Neural cell (in vitro differentiated cells): ENCODE data around the gene CCL4L2.

Experiments
- EP300 ChIP-seq: fragments of 450-650 bp; conservative IDR thresholded peaks from 2 replicates; pipeline ENCODE4 v1.6.1; 2014; ENCODE audit warnings: antibody characterized with exemption, mild to moderate bottlenecking, moderate library complexity; ENCODE audit not compliant: poor library complexity, severe bottlenecking
- EZH2 ChIP-seq: fragments of 200-600, 300-800 bp; shearing (Covaris generic), sonication (generic); IDR thresholded peaks from 2 replicates; pipeline ENCODE4 v1.6.1; 2014; ENCODE audit warnings: antibody characterized with exemption, low read length, borderline replicate concordance, mild to moderate bottlenecking; ENCODE audit not compliant: insufficient read depth, poor library complexity, severe bottlenecking
- TF ChIP-seq, protein P1 (sequence below): IDR thresholded peaks from 2 replicates; pipeline ENCODE4 v1.6.1; 2012; ENCODE audit warnings: borderline replicate concordance
- TF ChIP-seq, protein P2 (sequence below): fragments of 450-650 bp; IDR thresholded peaks from 2 replicates; pipeline ENCODE4 v1.5.1; 2014; ENCODE audit warnings: antibody characterized with exemption, mild to moderate bottlenecking, moderate library complexity; ENCODE audit not compliant: poor library complexity, severe bottlenecking

DNA sequence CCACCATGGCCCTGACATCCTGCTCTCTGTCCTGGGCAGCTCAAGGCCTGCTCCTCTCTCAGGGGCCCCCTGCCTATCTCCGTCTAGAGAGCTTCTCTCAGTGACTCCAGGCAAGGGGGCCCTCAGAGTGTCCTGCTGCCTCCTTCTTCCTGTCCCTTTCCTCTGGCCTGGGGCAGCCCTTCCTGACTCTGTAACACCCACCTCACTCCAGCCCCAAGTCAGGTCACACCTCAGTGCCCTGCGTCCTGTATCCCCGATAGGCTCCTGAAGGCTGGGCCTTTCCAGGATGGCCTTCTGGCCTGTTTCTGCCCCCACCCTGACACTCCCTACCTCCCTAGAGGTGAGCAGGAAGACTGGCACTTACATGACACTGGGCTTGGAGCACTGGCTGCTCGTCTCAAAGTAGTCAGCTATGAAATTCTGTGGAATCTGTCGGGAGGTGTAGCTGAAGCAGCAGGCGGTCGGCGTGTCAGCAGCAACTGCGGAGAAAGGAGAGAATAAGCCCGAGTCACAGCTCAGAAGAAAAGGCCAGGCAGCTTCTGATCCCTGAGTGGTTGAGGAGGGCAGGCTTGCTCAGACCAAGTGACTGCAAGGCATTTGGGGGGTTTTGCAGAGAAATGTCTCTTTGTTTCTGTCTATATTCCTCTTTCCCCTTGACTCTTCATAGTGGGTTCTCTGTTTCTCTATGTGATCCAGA, 15.3 kb upstream of the CCL4L2 start:
- TF ChIP-seq, protein P1, sequence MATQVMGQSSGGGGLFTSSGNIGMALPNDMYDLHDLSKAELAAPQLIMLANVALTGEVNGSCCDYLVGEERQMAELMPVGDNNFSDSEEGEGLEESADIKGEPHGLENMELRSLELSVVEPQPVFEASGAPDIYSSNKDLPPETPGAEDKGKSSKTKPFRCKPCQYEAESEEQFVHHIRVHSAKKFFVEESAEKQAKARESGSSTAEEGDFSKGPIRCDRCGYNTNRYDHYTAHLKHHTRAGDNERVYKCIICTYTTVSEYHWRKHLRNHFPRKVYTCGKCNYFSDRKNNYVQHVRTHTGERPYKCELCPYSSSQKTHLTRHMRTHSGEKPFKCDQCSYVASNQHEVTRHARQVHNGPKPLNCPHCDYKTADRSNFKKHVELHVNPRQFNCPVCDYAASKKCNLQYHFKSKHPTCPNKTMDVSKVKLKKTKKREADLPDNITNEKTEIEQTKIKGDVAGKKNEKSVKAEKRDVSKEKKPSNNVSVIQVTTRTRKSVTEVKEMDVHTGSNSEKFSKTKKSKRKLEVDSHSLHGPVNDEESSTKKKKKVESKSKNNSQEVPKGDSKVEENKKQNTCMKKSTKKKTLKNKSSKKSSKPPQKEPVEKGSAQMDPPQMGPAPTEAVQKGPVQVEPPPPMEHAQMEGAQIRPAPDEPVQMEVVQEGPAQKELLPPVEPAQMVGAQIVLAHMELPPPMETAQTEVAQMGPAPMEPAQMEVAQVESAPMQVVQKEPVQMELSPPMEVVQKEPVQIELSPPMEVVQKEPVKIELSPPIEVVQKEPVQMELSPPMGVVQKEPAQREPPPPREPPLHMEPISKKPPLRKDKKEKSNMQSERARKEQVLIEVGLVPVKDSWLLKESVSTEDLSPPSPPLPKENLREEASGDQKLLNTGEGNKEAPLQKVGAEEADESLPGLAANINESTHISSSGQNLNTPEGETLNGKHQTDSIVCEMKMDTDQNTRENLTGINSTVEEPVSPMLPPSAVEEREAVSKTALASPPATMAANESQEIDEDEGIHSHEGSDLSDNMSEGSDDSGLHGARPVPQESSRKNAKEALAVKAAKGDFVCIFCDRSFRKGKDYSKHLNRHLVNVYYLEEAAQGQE, result no peak
- TF ChIP-seq, protein P2, sequence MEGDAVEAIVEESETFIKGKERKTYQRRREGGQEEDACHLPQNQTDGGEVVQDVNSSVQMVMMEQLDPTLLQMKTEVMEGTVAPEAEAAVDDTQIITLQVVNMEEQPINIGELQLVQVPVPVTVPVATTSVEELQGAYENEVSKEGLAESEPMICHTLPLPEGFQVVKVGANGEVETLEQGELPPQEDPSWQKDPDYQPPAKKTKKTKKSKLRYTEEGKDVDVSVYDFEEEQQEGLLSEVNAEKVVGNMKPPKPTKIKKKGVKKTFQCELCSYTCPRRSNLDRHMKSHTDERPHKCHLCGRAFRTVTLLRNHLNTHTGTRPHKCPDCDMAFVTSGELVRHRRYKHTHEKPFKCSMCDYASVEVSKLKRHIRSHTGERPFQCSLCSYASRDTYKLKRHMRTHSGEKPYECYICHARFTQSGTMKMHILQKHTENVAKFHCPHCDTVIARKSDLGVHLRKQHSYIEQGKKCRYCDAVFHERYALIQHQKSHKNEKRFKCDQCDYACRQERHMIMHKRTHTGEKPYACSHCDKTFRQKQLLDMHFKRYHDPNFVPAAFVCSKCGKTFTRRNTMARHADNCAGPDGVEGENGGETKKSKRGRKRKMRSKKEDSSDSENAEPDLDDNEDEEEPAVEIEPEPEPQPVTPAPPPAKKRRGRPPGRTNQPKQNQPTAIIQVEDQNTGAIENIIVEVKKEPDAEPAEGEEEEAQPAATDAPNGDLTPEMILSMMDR, result no peak
- no peak for TF ChIP-seq EZH2
- TF ChIP-seq EP300, result no peak
